Umbilical cord (tissue), 2 donors: ENCODE measurements around the gene GPC1. TPM values are rescaled to one million over a fixed set of nuclear protein-coding genes. Genes with fewer than 3 reads are reported as not detected.

Experiments used
- DNase-seq: peaks from one replicate; pipeline ENCODE4 v3.0.0-alpha.2; 2015; ENCODE audit warnings: low spot score
- total RNA-seq: library from RNA; depleted of rRNA; stranded (reverse); fragments of >200 nt; gene quantifications from one replicate; pipeline ENCODE4 v1.2.3, GENCODE V29; 2014; ENCODE audit warnings: low replicate concordance; ENCODE audit not compliant: insufficient read depth

Gene GPC1
- total RNA-seq, 1 donor from 2014 or later: 29.9 TPM

GRCh38 chr2:240441326-240441992, 6.0 kb downstream of the GPC1 start:
- no peak for DNase-seq

GRCh38 chr2:240441993-240442411, 6.5 kb downstream of the GPC1 start:
- no peak for DNase-seq

- DNase-seq: no peak
Measured at GRCh38 chr2:240442891-240443715, 7.6 kb downstream of the GPC1 start.

GRCh38 chr2:240443891-240444301, 8.4 kb downstream of the GPC1 start:
- no peak for DNase-seq

- DNase-seq: no peak
Measured at GRCh38 chr2:240444464-240444863, 9.0 kb downstream of the GPC1 start.

- DNase-seq: no peak
Measured at GRCh38 chr2:240445961-240446663, 10.6 kb downstream of the GPC1 start.

- DNase-seq: no peak
Measured at GRCh38 chr2:240446664-240447175, 11.3 kb downstream of the GPC1 start.

- no peak for DNase-seq
Measured at GRCh38 chr2:240447331-240447730, 11.9 kb downstream of the GPC1 start.

GRCh38 chr2:240447934-240448333, 12.5 kb downstream of the GPC1 start:
- no peak for DNase-seq

GRCh38 chr2:240448387-240449274, 13.2 kb downstream of the GPC1 start:
- DNase-seq: no peak

- DNase-seq: peak; percentile 53
Measured at GRCh38 chr2:240449764-240450531, 14.5 kb downstream of the GPC1 start.

GRCh38 chr2:240450532-240451107, 15.2 kb downstream of the GPC1 start:
- no peak for DNase-seq

- no peak for DNase-seq
Measured at GRCh38 chr2:240451108-240451611, 15.7 kb downstream of the GPC1 start.

- no peak for DNase-seq
Measured at GRCh38 chr2:240451791-240452461, 16.5 kb downstream of the GPC1 start.

- DNase-seq: peak; percentile 73
Measured at GRCh38 chr2:240452462-240453256, 17.2 kb downstream of the GPC1 start.

GRCh38 chr2:240453461-240454105, 18.1 kb downstream of the GPC1 start:
- no peak for DNase-seq

- no peak for DNase-seq
Measured at GRCh38 chr2:240454106-240454901, 18.8 kb downstream of the GPC1 start.
